ENCODE measurements around the gene CKAP2L. TPM values are rescaled to one million over a fixed set of nuclear protein-coding genes. Genes with fewer than 3 reads are reported as not detected.
A peak's percentile ranks its signal among the peaks of the same experiment; 100 is the strongest.

Gene CKAP2L
- total RNA-seq (1 to 10 TPM in 1 of 9 donors, under 1 TPM in 5, not detected in 3; 0.10 to 4.5 (median 0.33) TPM), polyA plus RNA-seq (under 1 TPM in 1 of 2 donors, not detected in 1; 0.06 TPM)
- long read RNA-seq, donor 1: 0 reads
- long read RNA-seq, donor 2: 0 reads
- long read RNA-seq, donor 3: 0 reads

GRCh38 chr2:112764071-112765044, at the start of gene CKAP2L:
Gene CKAP2L (minus strand): TSS chr2:112764609. CDS start chr2:112764598, 11 bp downstream.
- intact Hi-C loops (cut with DNase I): loop anchor here in 3 of 10 donors (5.0 to 10.0 kb wide), 3 partner anchors 50 to 108 kb away; no protein-coding TSS in a partner anchor
- Histone ChIP-seq H3K27me3 (no peaks in the 10 kb centered on the region), H3K27ac (peak within 1 kb of the TSS in 5 of 12 donors; percentile 6 to 58 (median 18))

GRCh38 chr2:112813280-112813966, 49.0 kb upstream of the CKAP2L start:
- Histone ChIP-seq H3K36me3 (no peaks in the 10 kb centered on the region), H3K4me3 (no peak overlapping the region), H3K27me3 (no peaks in the 10 kb centered on the region), H3K9me3 (no peaks in the 10 kb centered on the region), H3K27ac (peak overlapping the region in 3 of 12 donors; percentile 14 to 25 (median 16)), H3K4me1 (peaks cover 0 to 33% (median 25%) of the 10 kb centered on the region in 12 donors)
- ATAC-seq: no peak
- WGBS, 4 donors: 77 to 85% (median 80%) methylated on average over 10 of the region's 10 CpGs
- TF ChIP-seq POLR2A (IDR thresholded peaks at IDR 0.05): no peak
- no peak for TF ChIP-seq CTCF (IDR thresholded peaks at IDR 0.05)
- intact Hi-C loops (cut with DNase I): loop anchor here in 4 of 10 donors (5.0 to 10.0 kb wide), 2 partner anchors 49 to 54 kb away; partner anchors contain the start of gene CKAP2L (in 2 of the 4)
- no peak for DNase-seq

More at GRCh38 chr2:112764071-112765044, at the start of gene CKAP2L:
- Histone ChIP-seq H3K36me3 (peaks cover 0 to 2% (median 0%) of the 10 kb centered on the region in 9 donors), H3K9me3 (no peaks in the 10 kb centered on the region), H3K4me3 (peak within 1 kb of the TSS; percentile 42 to 96 (median 70)), H3K4me1 (peaks cover 0 to 23% (median 5%) of the 10 kb centered on the region in 12 donors)
- 0 to 1% (median 0%) methylated on average over 30 to 79 of the region's 79 CpGs for whole genome bisulfite sequencing, 4 donors
- DNase-seq: peak; percentile 95 to 98 (median 96)
- TF ChIP-seq POLR2A (IDR thresholded peaks at IDR 0.05) (no peak), CTCF (IDR thresholded peaks at IDR 0.05) (no peak)
- ATAC-seq: peak; percentile 100

- TF ChIP-seq POLR2A (IDR thresholded peaks at IDR 0.05) (no peak), CTCF (IDR thresholded peaks at IDR 0.05) (no peak)
- H3K9me3 ChIP-seq: peaks cover 0 to 6% (median 0%) of the 10 kb centered on the region in 12 donors
- H3K27ac ChIP-seq: peak overlapping the region in 7 of 12 donors; percentile 13 to 62 (median 29)
- H3K4me3 ChIP-seq: no peak overlapping the region
- no peak for DNase-seq
- H3K4me1 ChIP-seq: peaks cover 0 to 33% (median 25%) of the 10 kb centered on the region in 12 donors
- H3K36me3 ChIP-seq: no peaks in the 10 kb centered on the region
- H3K27me3 ChIP-seq: no peaks in the 10 kb centered on the region
- peak in 1 of 4 donors; percentile 67 for ATAC-seq
- intact Hi-C loops (cut with DNase I): loop anchor here in 4 of 10 donors (5.0 to 10.0 kb wide), 2 partner anchors 48 to 55 kb away; partner anchors contain the start of gene CKAP2L (in 2 of the 4)
- WGBS, 4 donors: 57 to 62% (median 60%) methylated on average over 14 of the region's 14 CpGs
These were observed 48.2 kb upstream of the CKAP2L start for GRCh38 chr2:112812318-112813267.

Data from heart left ventricle (tissue), 16 donors.